DMS114 treated with DMSO at 0.1 percent for 48 hours (cell line): ENCODE results near the gene RIMBP2.

Experiments
- DNase-seq: peaks from one replicate; lab custom pipeline; 2025; ENCODE audit not compliant: unreplicated experiment; lab: John Stamatoyannopoulos, UW

RIMBP2 gene

GRCh38 chr12:130433834-130434233, 282.3 kb downstream of the RIMBP2 start:
- DNase-seq: no peak

- DNase-seq: no peak
These were observed 282.7 kb downstream of the RIMBP2 start for GRCh38 chr12:130433411-130433810.

DNA sequence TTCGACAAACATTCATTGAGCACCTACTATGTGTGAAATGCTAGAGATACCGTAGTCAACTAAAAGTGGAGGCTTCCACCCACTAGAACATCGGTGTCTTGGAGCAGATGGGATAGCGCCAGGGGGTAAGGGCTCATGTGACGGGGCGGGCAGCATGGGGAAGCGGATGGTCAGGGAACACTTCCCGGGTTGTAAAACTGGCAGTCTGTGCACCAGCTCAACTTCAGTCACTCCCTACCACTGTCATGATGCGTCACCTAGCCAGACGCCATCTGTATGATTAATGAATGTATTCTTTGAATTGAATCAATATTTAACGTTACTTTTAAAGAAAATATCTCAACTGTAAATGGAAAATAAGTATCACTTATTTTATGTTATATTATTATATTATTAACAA, 284.9 kb downstream of the RIMBP2 start:
- no peak for DNase-seq

GRCh38 chr12:130429656-130430505, 286.2 kb downstream of the RIMBP2 start:
- DNase-seq: no peak

DNA sequence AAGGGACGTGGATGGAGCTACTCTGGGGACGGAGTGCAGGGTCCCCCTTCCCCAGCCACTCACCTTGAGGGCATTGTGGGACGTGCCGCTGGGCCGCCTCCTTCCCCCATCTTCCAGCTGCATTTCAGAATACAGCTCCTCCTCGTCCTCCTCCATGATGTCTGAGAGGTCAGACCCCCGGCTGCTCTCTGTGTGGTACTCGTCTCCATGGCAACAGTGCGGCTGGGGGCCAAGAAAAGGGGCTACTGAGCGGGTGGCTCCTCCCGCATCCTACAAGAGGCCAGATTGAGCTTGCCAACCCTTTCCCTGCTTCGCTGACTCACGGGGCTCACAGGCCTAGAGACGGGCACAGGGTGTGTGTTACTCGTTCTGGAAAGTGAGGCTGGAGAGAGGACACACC, 288.0 kb downstream of the RIMBP2 start:
- no peak for DNase-seq

DNA sequence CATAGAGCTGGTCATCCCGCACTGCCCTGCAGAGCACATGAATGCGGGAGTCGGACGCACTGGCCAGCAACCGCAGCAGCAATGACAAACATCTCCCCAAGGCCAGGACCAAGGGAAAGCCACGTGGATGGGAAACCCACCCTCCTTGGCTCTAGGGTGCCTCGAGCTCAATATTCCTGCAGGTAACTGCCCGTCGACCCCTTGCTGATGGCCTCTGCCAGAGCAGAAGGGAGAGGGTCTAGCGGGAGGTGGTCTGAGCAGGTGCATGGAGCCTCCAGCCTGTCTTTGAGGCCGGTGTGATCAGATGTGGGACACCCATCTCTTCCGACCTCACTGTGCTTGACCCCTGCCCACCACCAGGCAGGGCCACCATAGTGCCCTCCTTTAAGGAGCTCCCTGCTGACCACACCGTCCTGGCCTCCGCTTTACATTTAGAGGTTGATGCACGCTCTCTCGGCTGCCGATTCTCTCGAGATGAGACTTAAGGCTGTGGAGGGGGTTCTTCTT, 288.7 kb downstream of the RIMBP2 start:
- no peak for DNase-seq

- no peak for DNase-seq
These were observed 290.3 kb downstream of the RIMBP2 start for GRCh38 chr12:130425698-130426245.

DNA sequence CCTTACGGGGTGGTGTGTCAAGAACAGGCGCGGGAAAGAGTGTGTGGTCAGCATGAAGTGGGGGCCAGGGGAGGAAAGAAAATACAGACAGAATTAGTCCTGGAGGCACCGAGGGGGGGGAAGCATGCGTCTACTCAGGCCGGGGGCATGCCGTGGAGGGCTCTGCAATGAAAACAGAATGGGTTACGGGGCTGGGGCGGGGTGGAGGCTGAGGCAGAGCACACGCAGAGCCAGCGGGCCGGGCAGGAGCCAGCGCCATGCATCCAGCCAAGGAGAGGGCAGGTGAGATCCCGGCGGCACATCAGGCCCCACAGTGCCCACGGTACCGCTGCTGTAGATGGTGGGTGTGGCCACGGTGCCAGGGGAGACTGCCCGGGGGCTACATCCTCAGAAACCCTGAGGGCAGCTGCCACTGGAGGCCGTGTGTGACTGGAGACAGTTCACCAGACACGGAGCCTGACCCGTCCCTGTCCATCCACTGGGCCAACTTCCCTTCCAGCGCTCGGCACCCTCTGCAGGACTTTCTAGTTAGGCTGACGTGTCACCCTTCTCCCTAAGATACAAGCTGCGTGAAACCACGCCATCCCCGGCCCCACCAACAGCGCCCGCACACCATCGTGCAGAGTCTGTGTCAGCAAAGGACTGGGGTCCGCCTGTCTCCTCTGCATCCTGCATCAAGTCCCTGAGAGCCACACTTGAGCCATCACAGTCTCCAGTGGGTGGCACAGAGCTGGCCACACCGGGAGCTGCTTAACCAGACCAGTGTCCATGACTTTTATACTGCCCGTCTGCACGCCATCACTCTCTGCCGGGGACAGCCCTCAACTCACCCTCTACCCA, 291.0 kb downstream of the RIMBP2 start:
- DNase-seq: no peak

DNA sequence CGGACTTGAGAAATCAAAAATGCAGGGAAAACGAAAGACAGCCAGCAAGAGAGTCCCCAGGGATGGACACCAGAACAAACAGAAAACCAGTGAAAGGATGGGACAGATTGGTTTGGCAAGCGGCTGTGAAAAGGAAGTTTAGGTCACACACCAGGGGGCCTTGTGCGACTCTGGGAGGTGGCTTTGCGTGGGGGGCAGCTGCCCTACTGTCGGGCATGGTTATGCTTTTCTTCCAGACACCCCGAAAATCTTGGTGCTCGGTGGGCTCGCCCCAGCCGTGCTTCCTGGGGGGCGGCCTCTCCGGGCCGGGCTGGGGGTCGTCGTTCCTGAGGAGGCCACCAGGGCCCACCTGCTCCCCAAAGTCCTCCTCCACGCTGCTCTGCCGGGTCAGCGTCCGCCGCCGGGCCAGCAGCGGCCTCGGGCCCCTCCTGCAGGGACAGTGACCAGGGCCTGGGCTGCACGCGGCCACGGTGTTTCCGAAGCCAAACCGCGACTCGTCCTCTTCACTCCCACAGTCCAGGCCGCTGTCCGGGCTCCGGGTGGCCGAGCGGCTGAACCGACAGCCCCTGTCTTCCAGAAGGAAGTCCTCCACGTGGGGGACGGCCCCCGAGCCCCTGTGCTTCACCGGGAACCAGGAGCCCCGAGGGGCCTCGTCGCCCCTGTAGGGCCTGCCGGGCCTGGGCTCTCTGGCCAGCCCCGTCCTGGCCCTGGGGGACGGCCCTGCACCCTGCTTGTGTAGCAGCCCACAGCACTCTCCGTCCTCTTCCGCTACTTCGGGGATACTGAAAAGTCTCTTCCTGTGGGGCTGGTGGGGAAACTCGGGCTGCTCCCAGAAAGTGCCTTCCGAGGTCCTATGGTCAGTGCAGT, 291.9 kb downstream of the RIMBP2 start:
- no peak for DNase-seq

- no peak for DNase-seq
These were observed 293.0 kb downstream of the RIMBP2 start for GRCh38 chr12:130423136-130423535.

GRCh38 chr12:130422676-130423075, 293.4 kb downstream of the RIMBP2 start:
- no peak for DNase-seq

- no peak for DNase-seq
These were observed 294.2 kb downstream of the RIMBP2 start for GRCh38 chr12:130421896-130422295.

- no peak for DNase-seq
These were observed 296.0 kb downstream of the RIMBP2 start for GRCh38 chr12:130420071-130420470.

- no peak for DNase-seq
These were observed 297.0 kb downstream of the RIMBP2 start for GRCh38 chr12:130419116-130419515.

GRCh38 chr12:130418251-130418650, 297.8 kb downstream of the RIMBP2 start:
- no peak for DNase-seq

DNA sequence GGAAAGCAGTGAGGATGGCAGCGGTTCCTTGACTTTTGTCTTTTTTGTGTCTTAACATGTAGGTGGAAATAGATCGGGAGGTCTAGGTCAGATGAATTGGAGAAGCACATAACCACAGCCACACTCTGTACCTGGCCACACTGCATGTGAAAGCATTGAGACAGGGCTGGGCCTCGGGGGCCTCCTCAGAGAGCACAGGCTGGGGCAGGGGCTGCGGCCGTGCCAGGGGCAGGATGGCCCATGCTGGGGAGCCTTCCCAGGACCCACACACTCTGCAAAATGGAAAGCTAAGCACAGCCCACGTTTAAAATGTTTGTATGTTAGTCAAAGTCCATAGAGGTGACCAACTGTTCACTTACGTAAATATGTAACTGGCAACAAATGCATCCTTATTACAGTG, 301.7 kb downstream of the RIMBP2 start:
- DNase-seq: no peak

- DNase-seq: no peak
These were observed 302.2 kb downstream of the RIMBP2 start for GRCh38 chr12:130413909-130414308.

GRCh38 chr12:130412384-130412783, 303.7 kb downstream of the RIMBP2 start:
- DNase-seq: no peak

- no peak for DNase-seq
These were observed 310.8 kb downstream of the RIMBP2 start for GRCh38 chr12:130405332-130405731.

DNA sequence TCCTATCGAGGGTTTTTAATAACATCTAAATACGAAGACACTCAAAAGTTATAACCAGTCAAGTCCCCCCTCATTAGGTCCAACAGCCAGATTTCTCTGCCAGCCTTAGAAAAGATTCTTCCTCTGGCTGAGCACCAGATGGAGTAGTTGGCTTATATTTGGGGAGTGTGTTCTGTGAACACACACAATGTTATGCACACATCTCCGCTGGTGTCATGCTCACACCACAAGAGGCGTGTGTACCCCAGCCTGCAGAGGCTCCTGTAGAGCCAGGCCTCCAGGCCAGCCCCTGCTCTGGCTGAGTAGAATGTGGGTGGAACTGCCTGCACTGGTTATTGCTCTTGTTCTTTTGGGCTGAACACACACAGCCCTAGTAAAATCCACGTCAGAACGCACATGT, 314.4 kb downstream of the RIMBP2 start:
- DNase-seq: peak; percentile 70
